Chondrocyte (in vitro differentiated cells): ENCODE data around the gene THRAP3. TPM values are rescaled to one million over a fixed set of nuclear protein-coding genes. Genes with fewer than 3 reads are reported as not detected.
"Not testable (repeated sequence)": the region's sequence is repeated elsewhere in the genome, so short reads cannot be mapped to it uniquely, and the experiment has no call there.

Source experiments
- DNase-seq: peaks from one replicate; pipeline ENCODE4 v3.0.0; 2021; ENCODE audit warnings: mixed read lengths, low spot score
- H3K27ac Mint-ChIP-seq: one replicate; pipeline ENCODE4 v1.8.0; 2021; ENCODE audit warnings: mild to moderate bottlenecking, moderate library complexity, mixed read lengths; ENCODE audit not compliant: unreplicated experiment
- H3K27me3 Mint-ChIP-seq: 2 replicates; pipeline ENCODE4 v1.8.0; 2021; ENCODE audit warnings: low read depth, mixed read lengths
- H3K36me3 Mint-ChIP-seq: 2 replicates; pipeline ENCODE4 v1.8.0; 2021; ENCODE audit warnings: low read depth, mixed read lengths
- H3K4me1 Mint-ChIP-seq: 2 replicates; pipeline ENCODE4 v1.8.0; 2021; ENCODE audit warnings: low read depth, mild to moderate bottlenecking, mixed read lengths
- H3K4me3 Mint-ChIP-seq: one replicate; pipeline ENCODE4 v1.8.0; 2021; ENCODE audit warnings: mild to moderate bottlenecking, moderate library complexity, mixed read lengths; ENCODE audit not compliant: unreplicated experiment
- H3K9me3 Mint-ChIP-seq: 2 replicates; pipeline ENCODE4 v1.8.0; 2021; ENCODE audit warnings: low read depth, mixed read lengths
- CTCF ChIP-seq: fragments of 200-600 bp; sonication (generic); IDR thresholded peaks from 2 replicates; pipeline ENCODE4 v1.5.0; 2021; ENCODE audit warnings: antibody characterized with exemption, mild to moderate bottlenecking, moderate library complexity
- total RNA-seq: library from RNA; stranded (reverse); gene quantifications from 3 replicates; pipeline ENCODE4 v1.2.1, GENCODE V29; 2021

The THRAP3 gene
- total RNA-seq, 1 donor from 2014 or later = 106 TPM

DNA sequence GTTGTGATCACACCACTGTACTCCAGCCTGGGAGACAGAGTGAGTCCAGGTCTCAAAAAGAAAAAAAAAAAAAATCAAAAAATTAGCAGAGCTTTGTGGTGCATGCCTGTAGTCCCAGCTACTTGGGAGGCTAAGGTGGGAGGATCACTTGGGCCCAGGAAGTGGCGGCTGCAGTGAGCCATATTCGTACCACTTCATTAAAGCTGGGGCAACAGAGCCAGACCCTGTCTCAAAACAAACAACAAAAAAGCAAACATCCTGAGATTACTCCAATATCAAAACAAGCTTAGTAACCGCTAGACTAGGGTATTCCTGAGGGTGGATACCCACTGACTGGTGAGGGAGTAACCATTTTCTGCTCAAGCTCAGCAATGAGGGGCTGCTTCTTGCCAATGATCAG, 12.9 kb upstream of the THRAP3 start:
- Mint-ChIP-seq H3K4me3 (no peak overlapping the region), H3K4me1 (peaks cover 13% of the 10 kb centered on the region), H3K36me3 (no peaks in the 10 kb centered on the region), H3K9me3 (no peaks in the 10 kb centered on the region), H3K27me3 (no peaks in the 10 kb centered on the region), H3K27ac (no peak overlapping the region)
- no peak for TF ChIP-seq CTCF
- peak; percentile 5 for DNase-seq

DNA sequence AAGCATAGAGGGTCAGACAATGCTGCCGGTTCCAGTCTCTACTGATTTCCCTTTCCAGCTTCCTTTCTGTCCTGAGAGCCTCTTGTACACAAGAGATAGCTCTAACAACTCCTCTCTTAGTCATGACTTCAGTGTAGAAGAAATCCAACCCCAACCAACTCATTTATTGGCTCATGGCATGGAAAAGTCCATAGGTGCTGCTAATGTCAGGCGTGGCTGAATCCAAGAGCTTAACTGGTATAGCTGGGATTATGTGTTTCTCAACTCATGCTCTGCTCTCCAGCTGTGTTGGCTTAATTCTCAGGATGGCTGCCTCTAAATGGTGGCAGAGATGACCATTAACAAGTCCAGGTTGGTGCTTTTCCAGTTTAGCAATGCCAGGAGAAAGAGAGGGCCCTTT, 12.4 kb upstream of the THRAP3 start:
- Mint-ChIP-seq H3K9me3 (no peaks in the 10 kb centered on the region), H3K4me3 (no peak overlapping the region), H3K36me3 (no peaks in the 10 kb centered on the region), H3K27ac (no peak overlapping the region), H3K4me1 (peaks cover 9% of the 10 kb centered on the region), H3K27me3 (no peaks in the 10 kb centered on the region)
- no peak for TF ChIP-seq CTCF
- DNase-seq = no peak

DNA sequence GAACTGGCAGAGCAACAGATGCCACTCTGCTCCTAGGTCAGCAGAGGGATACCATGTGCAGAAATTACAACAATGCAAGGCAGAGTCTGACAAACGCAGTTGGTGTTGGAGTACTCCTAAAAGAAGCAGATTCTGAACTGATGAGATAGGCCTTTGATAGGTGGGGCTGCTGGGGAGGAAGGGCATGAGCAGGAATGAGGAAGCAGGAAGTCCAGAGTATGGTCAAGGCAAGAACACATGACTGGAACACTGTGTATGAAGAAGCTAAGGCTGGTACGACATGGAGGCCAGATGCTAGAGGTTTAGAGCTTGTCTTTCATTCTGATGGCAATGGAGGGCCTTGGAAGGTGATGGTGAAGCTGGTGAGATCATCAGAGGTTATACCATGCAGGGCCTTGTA, 11.5 kb upstream of the THRAP3 start:
- Mint-ChIP-seq H3K4me1 (no peaks in the 10 kb centered on the region), H3K36me3 (no peaks in the 10 kb centered on the region), H3K9me3 (no peaks in the 10 kb centered on the region), H3K4me3 (no peak overlapping the region), H3K27ac (no peak overlapping the region), H3K27me3 (no peaks in the 10 kb centered on the region)
- no peak for TF ChIP-seq CTCF
- DNase-seq = no peak

DNA sequence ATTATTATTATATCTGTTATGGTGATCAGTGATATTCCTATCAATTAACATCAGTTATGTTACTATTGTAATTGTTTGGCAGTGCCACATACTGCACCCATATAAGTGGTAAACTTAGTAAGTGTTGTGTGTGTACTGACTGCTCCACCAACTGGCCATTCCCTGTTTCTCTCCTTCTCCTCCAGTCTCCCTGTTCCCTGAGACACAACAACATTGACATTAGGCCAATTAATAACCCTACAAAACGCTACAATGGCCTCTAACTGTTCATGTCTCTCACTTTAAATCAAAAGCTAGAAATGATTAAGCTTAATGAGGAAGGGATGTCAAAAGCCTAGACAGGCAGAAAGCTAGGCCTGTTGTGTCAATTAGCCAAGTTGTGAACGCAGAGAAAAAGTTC, 6.6 kb upstream of the THRAP3 start:
- H3K27ac Mint-ChIP-seq = no peak overlapping the region
- H3K36me3 Mint-ChIP-seq = no peaks in the 10 kb centered on the region
- no peaks in the 10 kb centered on the region for H3K4me1 Mint-ChIP-seq
- H3K9me3 Mint-ChIP-seq = no peaks in the 10 kb centered on the region
- H3K27me3 Mint-ChIP-seq = no peaks in the 10 kb centered on the region
- peak; percentile 71 for TF ChIP-seq CTCF
- DNase-seq = no peak
- no peak overlapping the region for H3K4me3 Mint-ChIP-seq

DNA sequence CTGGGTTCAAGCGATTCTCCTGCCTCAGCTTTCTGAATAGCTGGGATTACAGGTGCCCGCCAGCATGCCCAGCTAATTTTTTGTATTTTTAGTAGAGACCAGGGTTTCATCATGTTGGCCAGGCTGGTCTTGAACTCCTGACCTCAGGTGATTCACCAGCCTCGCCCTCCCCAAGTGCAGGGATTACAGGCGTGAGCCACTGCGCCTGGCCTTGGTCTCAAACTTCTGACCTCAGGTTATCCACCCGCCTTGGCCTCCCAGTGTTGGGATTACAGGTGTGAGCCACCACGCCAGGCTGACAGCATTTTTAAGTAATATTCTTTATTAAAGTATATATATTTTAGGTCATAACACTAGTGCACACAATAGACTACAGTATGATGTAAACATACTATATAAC, 2.3 kb upstream of the THRAP3 start:
- peak; percentile 39 for DNase-seq
- peaks cover 27% of the 10 kb centered on the region for H3K4me1 Mint-ChIP-seq
- not testable (repeated sequence) for H3K4me3 Mint-ChIP-seq, H3K9me3 Mint-ChIP-seq, H3K27ac Mint-ChIP-seq, H3K27me3 Mint-ChIP-seq, H3K36me3 Mint-ChIP-seq

- Mint-ChIP-seq H3K9me3 (no peaks in the 10 kb centered on the region), H3K36me3 (peaks cover 5% of the 10 kb centered on the region), H3K4me1 (peaks cover 32% of the 10 kb centered on the region), H3K27me3 (no peaks in the 10 kb centered on the region), H3K4me3 (peak overlapping the region; percentile 88), H3K27ac (peak overlapping the region; percentile 100)
- peak; percentile 47 for DNase-seq
- no peak for TF ChIP-seq CTCF
These were observed 1.5 kb upstream of the THRAP3 start for GRCh38 chr1:36222481-36223380.
